Measurements from ENCODE around the gene TLR8.

GRCh38 chrX:12871257-12871656 is 35.2 kb upstream of the TLR8 start:
- TF ChIP-seq CTCF (conservative IDR thresholded peaks at IDR 0.05) = no peak
- no peak for TF ChIP-seq ZFX (IDR thresholded peaks at IDR 0.05)

Data from C4-2B (cell line).